ENCODE results near the gene CTR9. TPM values are rescaled to one million over a fixed set of nuclear protein-coding genes. Genes with fewer than 3 reads are reported as not detected.

The CTR9 gene
- total and polyA plus RNA-seq, 9 of the 15 experiments (the other 6 are each of a cell fraction or from before 2014, with no cell fraction given) = 25.4 to 79.3 (median 47.3) TPM

GRCh38 chr11:10744206-10744605, 6.8 kb upstream of the CTR9 start (continued):
- TF ChIP-seq JUND (IDR thresholded peaks at IDR 0.05; ENCODE audit: borderline replicate concordance, low read depth, low read length) (0 out of 2 replicates have a peak, but pooled peaks have one; percentile 5), JUND (tag; IDR thresholded peaks at IDR 0.05; ENCODE audit: borderline replicate concordance, low read depth, low read length) (no peak; the same call in 2 of the 3 replicates), VEZF1 (CRISPR knock-in tag; IDR thresholded peaks at IDR 0.05) (no peak), KLF10 (CRISPR knock-in tag; IDR thresholded peaks at IDR 0.05) (no peak), ZNF253 (CRISPR knock-in tag; conservative IDR thresholded peaks at IDR 0.05) (no peak), RCOR1 (IDR thresholded peaks at IDR 0.05; ENCODE audit: borderline replicate concordance in 1 of 2, low read depth in 2 of 2, low read length in 2 of 2) (peak in 1 of 2 experiments; percentile 30; a peak in 1 of 4 replicates), CCNT2 (IDR thresholded peaks at IDR 0.05; ENCODE audit: borderline replicate concordance, extremely low read depth, insufficient read length, low read depth, low read length) (peak; percentile 56), PRMT5 (CRISPR knock-in tag; IDR thresholded peaks at IDR 0.05) (no peak), SMC3 (conservative IDR thresholded peaks at IDR 0.05; ENCODE audit: insufficient read depth, low read depth, low read length) (no peak), ETV1 (tag; conservative IDR thresholded peaks at IDR 0.05; ENCODE audit: low read depth) (peak; percentile 58; the same call in 1 of the 2 replicates), TCF3 (CRISPR knock-in tag; IDR thresholded peaks at IDR 0.05) (peak; percentile 50), CBFA2T2 (conservative IDR thresholded peaks at IDR 0.05) (0 out of 2 replicates have a peak, but pooled peaks have one; percentile 12), KLF16 (IDR thresholded peaks at IDR 0.05) (peak; percentile 24; the same call in 1 of the 2 replicates), ZBTB12 (CRISPR knock-in tag; IDR thresholded peaks at IDR 0.05) (no peak), PTBP1 (IDR thresholded peaks at IDR 0.05; ENCODE audit: low read depth, low read length) (no peak), ZNF134 (CRISPR knock-in tag; conservative IDR thresholded peaks at IDR 0.05) (no peak)
